ENCODE measurements around the gene LRRN1.

DNA sequence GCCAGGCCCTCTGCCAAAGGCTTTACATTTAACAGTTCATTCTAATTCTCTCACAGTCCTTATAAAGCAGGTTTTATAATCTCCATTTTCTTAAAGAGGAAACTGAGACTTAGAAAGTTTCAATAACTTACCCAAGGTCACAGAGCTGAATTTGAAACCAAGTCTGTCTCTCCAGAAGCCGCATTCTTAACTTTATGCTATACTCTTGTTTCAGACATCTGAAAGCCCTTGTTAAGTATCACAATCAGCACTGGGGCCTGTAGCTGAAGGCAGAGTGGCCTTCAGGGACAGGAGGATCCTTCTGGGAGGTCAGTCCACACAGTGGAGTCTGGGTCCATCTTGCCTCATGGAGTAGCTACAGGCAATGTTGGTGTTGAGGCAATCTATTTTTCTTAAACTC lies 27.9 kb downstream of the LRRN1 start:
- TF ChIP-seq, protein P1, sequence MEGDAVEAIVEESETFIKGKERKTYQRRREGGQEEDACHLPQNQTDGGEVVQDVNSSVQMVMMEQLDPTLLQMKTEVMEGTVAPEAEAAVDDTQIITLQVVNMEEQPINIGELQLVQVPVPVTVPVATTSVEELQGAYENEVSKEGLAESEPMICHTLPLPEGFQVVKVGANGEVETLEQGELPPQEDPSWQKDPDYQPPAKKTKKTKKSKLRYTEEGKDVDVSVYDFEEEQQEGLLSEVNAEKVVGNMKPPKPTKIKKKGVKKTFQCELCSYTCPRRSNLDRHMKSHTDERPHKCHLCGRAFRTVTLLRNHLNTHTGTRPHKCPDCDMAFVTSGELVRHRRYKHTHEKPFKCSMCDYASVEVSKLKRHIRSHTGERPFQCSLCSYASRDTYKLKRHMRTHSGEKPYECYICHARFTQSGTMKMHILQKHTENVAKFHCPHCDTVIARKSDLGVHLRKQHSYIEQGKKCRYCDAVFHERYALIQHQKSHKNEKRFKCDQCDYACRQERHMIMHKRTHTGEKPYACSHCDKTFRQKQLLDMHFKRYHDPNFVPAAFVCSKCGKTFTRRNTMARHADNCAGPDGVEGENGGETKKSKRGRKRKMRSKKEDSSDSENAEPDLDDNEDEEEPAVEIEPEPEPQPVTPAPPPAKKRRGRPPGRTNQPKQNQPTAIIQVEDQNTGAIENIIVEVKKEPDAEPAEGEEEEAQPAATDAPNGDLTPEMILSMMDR (conservative IDR thresholded peaks at IDR 0.05 in 1 of 2, IDR thresholded peaks at IDR 0.05 in 1 of 2; ENCODE audit: extremely low read depth in 1 of 2, insufficient read depth in 1 of 2, low read depth in 1 of 2, low read length in 2 of 2) = no peak
- no peak for TF ChIP-seq EZH2 (IDR thresholded peaks at IDR 0.05; ENCODE audit: borderline replicate concordance, low read length)
